Astrocyte (in vitro differentiated cells and primary cell): ENCODE measurements around the gene OPALIN. TPM values are rescaled to one million over a fixed set of nuclear protein-coding genes. Genes with fewer than 3 reads are reported as not detected.

ENCODE experiments used
- DNase-seq: peaks from one replicate; pipeline ENCODE4 v3.0.0-alpha.2; 2010; ENCODE audit warnings: low read depth
- FAIRE-seq: peaks from 2 replicates; lab custom pipeline; 2011; peaks lifted over from hg19 to GRCh38; lab: Jason Lieb, UNC
- H2AFZ ChIP-seq: 2 replicates; pipeline ENCODE4 v1.6.0; 2012; ENCODE audit warnings: low read depth, low read length, inconsistent platforms
- H3K27ac ChIP-seq: 2 replicates; pipeline ENCODE4 v1.5.1; 2011; ENCODE audit warnings: low read depth, low read length, inconsistent platforms
- H3K27me3 ChIP-seq: 2 replicates; pipeline ENCODE4 v1.6.0; 2011; ENCODE audit warnings: low read length, inconsistent platforms; ENCODE audit not compliant: insufficient read depth
- H3K36me3 ChIP-seq: 2 replicates; pipeline ENCODE4 v1.5.1; 2011; ENCODE audit warnings: low read length, inconsistent platforms; ENCODE audit not compliant: insufficient read depth
- H3K4me1 ChIP-seq: 2 replicates; pipeline ENCODE4 v1.5.1; 2011; ENCODE audit warnings: low read length, inconsistent platforms; ENCODE audit not compliant: insufficient read depth
- H3K4me2 ChIP-seq: 2 replicates; pipeline ENCODE4 v1.6.0; 2012; ENCODE audit warnings: low read length, inconsistent platforms
- H3K4me3 ChIP-seq: 2 replicates; pipeline ENCODE4 v1.5.1; 2011; ENCODE audit warnings: low read depth, mild to moderate bottlenecking, low read length, inconsistent platforms; ENCODE audit not compliant: insufficient read depth
- H3K79me2 ChIP-seq: 2 replicates; pipeline ENCODE4 v1.6.0; 2012; ENCODE audit warnings: mild to moderate bottlenecking, low read length, inconsistent platforms; ENCODE audit not compliant: insufficient read depth
- H3K9ac ChIP-seq: 2 replicates; pipeline ENCODE4 v1.6.0; 2012; ENCODE audit warnings: mild to moderate bottlenecking, low read length, inconsistent platforms
- H3K9me3 ChIP-seq: 2 replicates; pipeline ENCODE4 v1.5.1; 2012; ENCODE audit warnings: low read depth, mild to moderate bottlenecking, low read length, inconsistent platforms; ENCODE audit not compliant: insufficient read depth
- H4K20me1 ChIP-seq: 2 replicates; pipeline ENCODE4 v1.6.0; 2012; ENCODE audit warnings: low read length, inconsistent platforms; ENCODE audit not compliant: insufficient read depth
- H3K27ac Mint-ChIP-seq: one replicate; pipeline ENCODE4 v1.8.0; 2021; ENCODE audit warnings: mild to moderate bottlenecking, mixed read lengths; ENCODE audit not compliant: unreplicated experiment
- H3K27me3 Mint-ChIP-seq: one replicate; pipeline ENCODE4 v1.8.0; 2021; ENCODE audit warnings: low read depth, mixed read lengths; ENCODE audit not compliant: unreplicated experiment
- H3K36me3 Mint-ChIP-seq: one replicate; pipeline ENCODE4 v1.8.0; 2021; ENCODE audit warnings: low read depth, mixed read lengths; ENCODE audit not compliant: unreplicated experiment
- H3K4me1 Mint-ChIP-seq: one replicate; pipeline ENCODE4 v1.8.0; 2021; ENCODE audit warnings: low read depth, mixed read lengths; ENCODE audit not compliant: unreplicated experiment
- H3K4me3 Mint-ChIP-seq: one replicate; pipeline ENCODE4 v1.8.0; 2021; ENCODE audit warnings: mild to moderate bottlenecking, moderate library complexity, mixed read lengths; ENCODE audit not compliant: unreplicated experiment
- H3K9me3 Mint-ChIP-seq: one replicate; pipeline ENCODE4 v1.8.0; 2021; ENCODE audit warnings: mild to moderate bottlenecking, mixed read lengths; ENCODE audit not compliant: unreplicated experiment
- EZH2 ChIP-seq: IDR thresholded peaks from 2 replicates; pipeline ENCODE4 v1.6.1; 2012; ENCODE audit warnings: mild to moderate bottlenecking, low read length, inconsistent platforms; ENCODE audit not compliant: insufficient read depth
- total RNA-seq: library from RNA; stranded (reverse); gene quantifications from 2 replicates; pipeline ENCODE4 v1.2.1, GENCODE V29; 2021
- TF ChIP-seq, protein P1 (sequence below): IDR thresholded peaks from 2 replicates; pipeline ENCODE4 v1.5.1; 2011; ENCODE audit warnings: low read depth, mild to moderate bottlenecking, inconsistent platforms, low read length, moderate library complexity; ENCODE audit not compliant: insufficient read depth

OPALIN gene
- total RNA-seq, 1 donor from 2014 or later = not detected

DNA sequence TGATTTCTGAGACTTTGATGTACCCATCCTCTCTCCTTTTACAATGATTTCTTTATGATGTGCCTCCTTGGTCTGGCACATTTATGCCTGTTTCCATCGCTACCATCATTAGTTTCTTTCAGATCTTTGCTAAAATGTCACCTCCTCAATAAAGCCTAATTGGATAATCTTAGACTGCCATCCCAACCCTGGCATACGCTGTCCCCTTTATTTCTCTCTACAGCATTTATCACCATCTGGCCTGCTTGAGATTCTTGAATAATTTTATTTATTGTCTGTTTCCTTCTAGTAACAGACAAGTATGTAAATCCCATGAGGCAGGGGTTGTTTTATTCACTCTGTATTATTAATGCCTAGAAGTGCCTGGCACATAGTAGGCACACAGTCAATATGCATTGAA lies 61.3 kb downstream of the OPALIN start:
- Histone ChIP-seq H3K9me3 (no peaks in the 10 kb centered on the region), H3K4me1 (no peaks in the 10 kb centered on the region), H3K27ac (no peak overlapping the region), H3K4me2 (no peak overlapping the region), H3K36me3 (no peaks in the 10 kb centered on the region), H3K4me3 (no peak overlapping the region), H3K9ac (no peak overlapping the region), H4K20me1 (no peaks in the 10 kb centered on the region), H2AFZ (no peak overlapping the region), H3K79me2 (no peaks in the 10 kb centered on the region), H3K27me3 (no peaks in the 10 kb centered on the region)
- TF ChIP-seq, protein P1, sequence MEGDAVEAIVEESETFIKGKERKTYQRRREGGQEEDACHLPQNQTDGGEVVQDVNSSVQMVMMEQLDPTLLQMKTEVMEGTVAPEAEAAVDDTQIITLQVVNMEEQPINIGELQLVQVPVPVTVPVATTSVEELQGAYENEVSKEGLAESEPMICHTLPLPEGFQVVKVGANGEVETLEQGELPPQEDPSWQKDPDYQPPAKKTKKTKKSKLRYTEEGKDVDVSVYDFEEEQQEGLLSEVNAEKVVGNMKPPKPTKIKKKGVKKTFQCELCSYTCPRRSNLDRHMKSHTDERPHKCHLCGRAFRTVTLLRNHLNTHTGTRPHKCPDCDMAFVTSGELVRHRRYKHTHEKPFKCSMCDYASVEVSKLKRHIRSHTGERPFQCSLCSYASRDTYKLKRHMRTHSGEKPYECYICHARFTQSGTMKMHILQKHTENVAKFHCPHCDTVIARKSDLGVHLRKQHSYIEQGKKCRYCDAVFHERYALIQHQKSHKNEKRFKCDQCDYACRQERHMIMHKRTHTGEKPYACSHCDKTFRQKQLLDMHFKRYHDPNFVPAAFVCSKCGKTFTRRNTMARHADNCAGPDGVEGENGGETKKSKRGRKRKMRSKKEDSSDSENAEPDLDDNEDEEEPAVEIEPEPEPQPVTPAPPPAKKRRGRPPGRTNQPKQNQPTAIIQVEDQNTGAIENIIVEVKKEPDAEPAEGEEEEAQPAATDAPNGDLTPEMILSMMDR = no peak
- TF ChIP-seq EZH2 = no peak
- H3K9me3 Mint-ChIP-seq = no peaks in the 10 kb centered on the region
- H3K27me3 Mint-ChIP-seq = peaks cover 29% of the 10 kb centered on the region
- no peaks in the 10 kb centered on the region for H3K4me1 Mint-ChIP-seq
- H3K27ac Mint-ChIP-seq = no peak overlapping the region
- FAIRE-seq (no peak), DNase-seq (no peak)
- H3K36me3 Mint-ChIP-seq = no peaks in the 10 kb centered on the region
- no peak overlapping the region for H3K4me3 Mint-ChIP-seq

GRCh38 chr10:96295475-96295874 lies 63.3 kb downstream of the OPALIN start:
- no peak for DNase-seq
- Mint-ChIP-seq H3K4me3 (no peak overlapping the region), H3K27ac (no peak overlapping the region)

More at GRCh38 chr10:96295475-96295874, 63.3 kb downstream of the OPALIN start:
- no peaks in the 10 kb centered on the region for H3K9me3 Mint-ChIP-seq
- no peak overlapping the region for H3K4me2 ChIP-seq
- H3K4me1 ChIP-seq = no peaks in the 10 kb centered on the region
- H3K36me3 ChIP-seq = no peaks in the 10 kb centered on the region
- H3K4me3 ChIP-seq = no peak overlapping the region
- peaks cover 5% of the 10 kb centered on the region for H3K4me1 Mint-ChIP-seq
- H3K79me2 ChIP-seq = no peaks in the 10 kb centered on the region
- TF ChIP-seq, protein P1 = no peak
- TF ChIP-seq EZH2 = no peak
- H3K27ac ChIP-seq = no peak overlapping the region
- no peaks in the 10 kb centered on the region for H3K9me3 ChIP-seq
- H4K20me1 ChIP-seq = no peaks in the 10 kb centered on the region
- FAIRE-seq = no peak
- H3K27me3 Mint-ChIP-seq = peaks cover 15% of the 10 kb centered on the region
- H3K27me3 ChIP-seq = peaks cover 4% of the 10 kb centered on the region
- no peaks in the 10 kb centered on the region for H3K36me3 Mint-ChIP-seq
- no peak overlapping the region for H3K9ac ChIP-seq
- no peak overlapping the region for H2AFZ ChIP-seq

Other genes with a start within 250 kb of the OPALIN start
- 19.3 and 24.1 TPM in 2 replicates for gene ZNF518A, start 228.7 kb downstream of the OPALIN start, total RNA-seq
- not detected in 2 replicates for gene BLNK, start 87.4 kb downstream of the OPALIN start, total RNA-seq
- gene DNTT, start 54.6 kb downstream of the OPALIN start, total RNA-seq = not detected in 2 replicates
- 7.6 and 9.6 TPM in 2 replicates for gene TLL2, start 154.9 kb upstream of the OPALIN start, total RNA-seq
- 198 and 200 TPM in 2 replicates for gene TM9SF3, start 228.0 kb upstream of the OPALIN start, total RNA-seq